Measurements from ENCODE around the gene ULK3. TPM values are rescaled to one million over a fixed set of nuclear protein-coding genes. Genes with fewer than 3 reads are reported as not detected.

ULK3 gene
- total and polyA plus RNA-seq, 2 donors (not counting 3 experiments of a cell fraction or from before 2014, with no cell fraction given): 36.0 to 48.6 TPM

- Histone ChIP-seq H3K27me3 (ENCODE audit: control insufficient read depth in 2 of 2, insufficient read depth in 2 of 2, low read length in 2 of 2) (peaks cover 11 to 12% of the 10 kb centered on the region in 2 experiments), H2AFZ (ENCODE audit: low read depth, low read length) (no peak overlapping the region), H3K79me2 (ENCODE audit: control insufficient read depth, insufficient read depth, low read length) (no peaks in the 10 kb centered on the region), H3K9me1 (replicated peaks; ENCODE audit: control insufficient read depth, extremely low read depth, insufficient read depth, low read length) (no peaks in the 10 kb centered on the region), H3K9me3 (replicated peaks; ENCODE audit: control insufficient read depth, insufficient read depth, low read length) (no peaks in the 10 kb centered on the region), H3K9ac (replicated peaks; ENCODE audit: extremely low read depth, insufficient read depth, low read length) (no peak overlapping the region), H3K4me1 (ENCODE audit: control insufficient read depth, extremely low read depth, insufficient read depth, low read length) (peaks cover 5% of the 10 kb centered on the region), H3K4me2 (ENCODE audit: insufficient read depth, low read length) (no peak overlapping the region), H3K4me3 (replicated peaks in 1 of 3; ENCODE audit: insufficient read depth in 1 of 3, low read depth in 1 of 3, low read length in 3 of 3) (no peak overlapping the region), H3K36me3 (ENCODE audit: control insufficient read depth in 2 of 2, extremely low read depth in 1 of 2, insufficient read depth in 2 of 2, low read length in 2 of 2) (no peaks in the 10 kb centered on the region), H4K20me1 (replicated peaks; ENCODE audit: control insufficient read depth, extremely low read depth, insufficient read depth, low read length) (no peaks in the 10 kb centered on the region), H3K27ac (ENCODE audit: insufficient read depth, low read depth, low read length) (no peak overlapping the region)
- dilution Hi-C loops (cut with MboI; ENCODE audit: extremely low pct_ligation_motif_present, low sequenced_read_pairs): no loop called here
- CTCF ChIA-PET: interaction anchor here (1.0 to 1.3 kb wide), 2 partner anchors 13 to 52 kb away, joined by 3 read pairs; no protein-coding TSS in a partner anchor
- BruUV-seq (replicated peaks): no TSS peak
- TF ChIP-seq EZH2 (IDR thresholded peaks at IDR 0.05; ENCODE audit: borderline replicate concordance, low read depth, low read length, severe bottlenecking) (no peak), JUN (IDR thresholded peaks at IDR 0.05; ENCODE audit: borderline replicate concordance, insufficient read depth, insufficient read length, low read depth) (no peak), POLR2AphosphoS5 (IDR thresholded peaks at IDR 0.05; ENCODE audit: insufficient read depth, low read depth, low read length) (no peak), POLR2A (IDR thresholded peaks at IDR 0.05; ENCODE audit: low read depth, low read length) (no peak), MYC (IDR thresholded peaks at IDR 0.05; ENCODE audit: low read depth, low read length) (no peak), MAX (IDR thresholded peaks at IDR 0.05; ENCODE audit: insufficient read depth, insufficient read length) (no peak), GATA2 (IDR thresholded peaks at IDR 0.05; ENCODE audit: insufficient read depth, insufficient read length, low read depth, low read length) (no peak), CTCF (IDR thresholded peaks at IDR 0.05; ENCODE audit: extremely low read depth in 1 of 2, insufficient read depth in 1 of 2, low read depth in 1 of 2, low read length in 2 of 2) (no peak), FOS (IDR thresholded peaks at IDR 0.05; ENCODE audit: borderline replicate concordance, insufficient read depth, low read length) (no peak)
- POLR2A ChIA-PET: no interaction called here
- intact Hi-C loops (cut with micrococcal nuclease): no loop called here
- DNase-seq (ENCODE audit: low read depth, low spot score): no peak
- no peak for FAIRE-seq
Measured at GRCh38 chr15:74823324-74823723, 19.6 kb downstream of the ULK3 start.

Data from endothelial cell of umbilical vein (primary cell).